Stimulated activated CD4-positive, alpha-beta T cell treated with anti-CD3 and anti-CD28 coated beads, Interleukin-2, amount 100 ng/mL, for 48 hours (primary cell): ENCODE measurements around the gene GRK5.

Source experiments
- DNase-seq, 2 donors: peaks; one replicate each; pipeline ENCODE4 v3.0.0-alpha.2; 2020

The GRK5 gene

GRCh38 chr10:119367841-119368549 lies 160.6 kb downstream of the GRK5 start:
- DNase-seq = no peak

GRCh38 chr10:119368581-119368980 lies 161.2 kb downstream of the GRK5 start:
- DNase-seq = no peak

GRCh38 chr10:119368991-119369869 lies 161.9 kb downstream of the GRK5 start:
- no peak for DNase-seq

GRCh38 chr10:119370111-119370741 lies 162.9 kb downstream of the GRK5 start:
- no peak for DNase-seq

- no peak for DNase-seq
These were observed 163.8 kb downstream of the GRK5 start for GRCh38 chr10:119370972-119371703.

- DNase-seq = no peak
These were observed 164.6 kb downstream of the GRK5 start for GRCh38 chr10:119371704-119372663.

- DNase-seq = no peak
These were observed 166.1 kb downstream of the GRK5 start for GRCh38 chr10:119373294-119374102.

- DNase-seq = no peak
These were observed 166.9 kb downstream of the GRK5 start for GRCh38 chr10:119374236-119374635.

GRCh38 chr10:119375574-119376272 lies 168.4 kb downstream of the GRK5 start:
- DNase-seq = no peak

GRCh38 chr10:119377451-119377957 lies 170.1 kb downstream of the GRK5 start:
- DNase-seq = no peak

- DNase-seq = no peak
These were observed 170.8 kb downstream of the GRK5 start for GRCh38 chr10:119377958-119378736.

GRCh38 chr10:119378737-119379067 lies 171.3 kb downstream of the GRK5 start:
- DNase-seq = no peak

GRCh38 chr10:119379466-119380071 lies 172.2 kb downstream of the GRK5 start:
- DNase-seq = no peak

- DNase-seq = no peak
These were observed 175.9 kb downstream of the GRK5 start for GRCh38 chr10:119383174-119383856.

GRCh38 chr10:119384127-119384526 lies 176.8 kb downstream of the GRK5 start:
- DNase-seq = no peak

GRCh38 chr10:119386666-119387065 lies 179.3 kb downstream of the GRK5 start:
- DNase-seq = no peak

GRCh38 chr10:119388849-119389345 lies 181.5 kb downstream of the GRK5 start:
- DNase-seq = no peak
